Fibroblast of mammary gland (primary cell): ENCODE measurements around the gene SARDH.
"Not testable (repeated sequence)": the region's sequence is repeated elsewhere in the genome, so short reads cannot be mapped to it uniquely, and the experiment has no call there.

Experiments used
- DNase-seq: peaks from one replicate; pipeline ENCODE4 v3.0.0-alpha.2; 2010; ENCODE audit warnings: low read depth
- H3K4me3 ChIP-seq: 2 replicates; pipeline ENCODE4 v1.5.1; 2011; ENCODE audit warnings: low read depth, mild to moderate bottlenecking, low read length, moderate library complexity; ENCODE audit not compliant: control insufficient read depth
- TF ChIP-seq, protein P1 (sequence below): conservative IDR thresholded peaks from 2 replicates; pipeline ENCODE4 v1.5.1; 2011; ENCODE audit warnings: low read depth, low read length, inconsistent platforms; ENCODE audit not compliant: control insufficient read depth, insufficient read depth

Gene SARDH

DNA sequence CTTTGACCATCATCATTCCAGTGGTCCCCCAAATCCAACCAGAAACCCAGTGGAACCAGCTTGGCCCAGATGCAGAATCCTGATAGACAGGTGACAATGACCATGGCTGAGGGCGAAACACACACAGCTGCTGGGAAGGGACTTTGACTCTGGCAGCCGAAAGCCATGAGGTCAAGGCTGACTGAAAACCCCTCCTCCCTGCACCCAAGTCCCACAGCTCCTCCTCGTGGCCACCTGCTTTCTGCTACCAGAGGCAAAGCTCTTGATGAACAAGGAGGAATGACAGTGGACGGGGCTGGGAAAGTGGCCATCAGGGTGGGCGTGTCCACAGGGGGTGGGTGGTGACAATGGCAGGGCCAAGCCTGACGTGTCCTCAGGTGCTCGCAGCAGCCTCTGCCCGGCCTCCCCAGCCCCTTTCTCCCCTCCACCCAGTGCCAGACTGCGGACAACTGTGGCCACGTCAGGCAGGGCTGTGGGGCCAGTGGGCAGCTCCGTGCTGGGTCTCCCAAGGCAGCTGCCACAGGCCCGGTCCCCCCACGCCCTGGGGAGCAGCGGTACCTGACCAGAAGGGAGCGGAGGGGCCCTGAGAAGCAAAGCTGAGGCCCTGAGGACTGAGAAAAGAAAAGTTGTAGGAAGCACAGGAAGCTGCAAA is 30.8 kb upstream of the SARDH start:
- H3K4me3 ChIP-seq = no peak overlapping the region
- TF ChIP-seq, protein P1, sequence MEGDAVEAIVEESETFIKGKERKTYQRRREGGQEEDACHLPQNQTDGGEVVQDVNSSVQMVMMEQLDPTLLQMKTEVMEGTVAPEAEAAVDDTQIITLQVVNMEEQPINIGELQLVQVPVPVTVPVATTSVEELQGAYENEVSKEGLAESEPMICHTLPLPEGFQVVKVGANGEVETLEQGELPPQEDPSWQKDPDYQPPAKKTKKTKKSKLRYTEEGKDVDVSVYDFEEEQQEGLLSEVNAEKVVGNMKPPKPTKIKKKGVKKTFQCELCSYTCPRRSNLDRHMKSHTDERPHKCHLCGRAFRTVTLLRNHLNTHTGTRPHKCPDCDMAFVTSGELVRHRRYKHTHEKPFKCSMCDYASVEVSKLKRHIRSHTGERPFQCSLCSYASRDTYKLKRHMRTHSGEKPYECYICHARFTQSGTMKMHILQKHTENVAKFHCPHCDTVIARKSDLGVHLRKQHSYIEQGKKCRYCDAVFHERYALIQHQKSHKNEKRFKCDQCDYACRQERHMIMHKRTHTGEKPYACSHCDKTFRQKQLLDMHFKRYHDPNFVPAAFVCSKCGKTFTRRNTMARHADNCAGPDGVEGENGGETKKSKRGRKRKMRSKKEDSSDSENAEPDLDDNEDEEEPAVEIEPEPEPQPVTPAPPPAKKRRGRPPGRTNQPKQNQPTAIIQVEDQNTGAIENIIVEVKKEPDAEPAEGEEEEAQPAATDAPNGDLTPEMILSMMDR = no peak
- DNase-seq = no peak

DNA sequence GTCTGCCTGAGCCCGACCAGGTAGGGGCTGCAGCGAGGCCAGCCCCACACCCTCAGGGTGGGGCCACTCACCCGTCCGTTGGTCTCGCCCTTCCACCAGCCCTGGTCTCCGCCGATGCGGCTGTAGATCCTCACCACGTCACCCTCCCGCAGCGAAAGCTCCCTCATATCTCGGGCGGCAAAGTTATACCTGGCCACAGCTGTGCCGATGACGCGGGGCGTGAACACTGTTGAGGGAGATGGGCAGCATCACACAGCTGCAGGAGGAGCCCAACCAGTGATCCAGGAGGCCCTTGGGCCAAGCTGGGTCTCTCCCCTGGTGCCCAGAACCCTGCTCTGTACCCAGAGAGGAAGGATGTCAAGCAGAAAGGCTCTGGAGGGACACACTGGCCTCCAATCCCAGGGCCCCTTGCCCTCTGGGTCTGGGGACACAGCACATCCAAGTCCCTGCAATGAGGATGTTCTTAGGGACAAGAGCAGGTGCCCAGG is 30.3 kb upstream of the SARDH start:
- no peak overlapping the region for H3K4me3 ChIP-seq
- DNase-seq = no peak
- TF ChIP-seq, protein P1 = no peak

DNA sequence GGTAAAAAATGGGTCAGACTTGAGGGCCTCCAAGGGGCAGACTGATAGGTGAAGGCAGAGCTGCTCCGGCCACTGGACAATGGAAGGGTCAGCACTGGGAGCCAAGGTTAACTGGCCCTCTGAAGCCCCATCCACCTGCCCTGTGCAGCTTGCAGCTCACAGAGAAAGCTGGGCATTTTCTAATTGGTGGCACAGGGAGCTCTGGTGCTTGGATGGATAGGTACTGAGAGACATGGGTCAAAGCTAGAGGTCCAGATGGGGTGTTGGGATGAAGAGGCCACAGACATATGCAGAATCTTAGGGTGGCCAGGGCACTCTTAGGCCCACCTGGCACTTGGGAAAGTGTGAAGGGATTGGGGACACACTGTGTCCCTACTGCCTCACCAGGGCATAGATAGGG is 29.5 kb upstream of the SARDH start:
- no peak for DNase-seq
- no peak overlapping the region for H3K4me3 ChIP-seq
- TF ChIP-seq, protein P1 = no peak

DNA sequence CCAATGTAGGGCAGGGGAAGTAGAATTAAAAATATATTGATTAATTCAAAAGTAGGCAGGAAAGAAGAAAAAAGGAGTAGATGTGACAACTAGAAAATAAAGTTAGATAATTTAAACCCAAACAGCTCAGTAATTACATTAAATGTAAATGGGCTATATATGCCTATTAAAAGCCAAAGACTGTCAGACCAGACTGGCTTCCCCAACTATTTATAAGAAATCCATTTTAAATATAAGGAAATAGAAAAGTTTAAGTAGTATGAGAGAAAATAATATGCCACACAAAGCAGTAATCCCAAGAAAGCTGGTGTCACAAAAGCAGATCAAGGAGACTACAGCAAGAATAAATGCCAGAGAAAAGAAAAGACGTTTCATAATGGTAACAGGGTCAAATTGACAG is 28.9 kb upstream of the SARDH start:
- DNase-seq = no peak
- TF ChIP-seq, protein P1 = no peak
- no peak overlapping the region for H3K4me3 ChIP-seq

DNA sequence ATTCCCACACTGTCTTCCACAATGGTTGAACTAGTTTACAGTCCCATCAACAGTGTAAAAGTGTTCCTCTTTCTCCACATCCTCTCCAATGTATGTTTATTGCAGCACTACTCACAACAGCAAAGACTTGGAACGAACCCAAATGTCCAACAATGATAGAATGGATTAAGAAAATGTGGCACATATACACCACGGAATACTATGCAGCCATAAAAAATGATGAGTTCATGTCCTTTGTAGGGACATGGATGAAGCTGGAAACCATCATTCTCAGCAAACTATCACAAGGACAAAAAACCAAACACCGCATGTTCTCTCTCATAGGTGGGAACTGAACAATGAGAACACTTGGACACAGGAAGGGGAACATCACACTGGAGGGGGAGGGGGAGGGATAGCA is 28.1 kb upstream of the SARDH start:
- not testable (repeated sequence) for DNase-seq, H3K4me3 ChIP-seq

DNA sequence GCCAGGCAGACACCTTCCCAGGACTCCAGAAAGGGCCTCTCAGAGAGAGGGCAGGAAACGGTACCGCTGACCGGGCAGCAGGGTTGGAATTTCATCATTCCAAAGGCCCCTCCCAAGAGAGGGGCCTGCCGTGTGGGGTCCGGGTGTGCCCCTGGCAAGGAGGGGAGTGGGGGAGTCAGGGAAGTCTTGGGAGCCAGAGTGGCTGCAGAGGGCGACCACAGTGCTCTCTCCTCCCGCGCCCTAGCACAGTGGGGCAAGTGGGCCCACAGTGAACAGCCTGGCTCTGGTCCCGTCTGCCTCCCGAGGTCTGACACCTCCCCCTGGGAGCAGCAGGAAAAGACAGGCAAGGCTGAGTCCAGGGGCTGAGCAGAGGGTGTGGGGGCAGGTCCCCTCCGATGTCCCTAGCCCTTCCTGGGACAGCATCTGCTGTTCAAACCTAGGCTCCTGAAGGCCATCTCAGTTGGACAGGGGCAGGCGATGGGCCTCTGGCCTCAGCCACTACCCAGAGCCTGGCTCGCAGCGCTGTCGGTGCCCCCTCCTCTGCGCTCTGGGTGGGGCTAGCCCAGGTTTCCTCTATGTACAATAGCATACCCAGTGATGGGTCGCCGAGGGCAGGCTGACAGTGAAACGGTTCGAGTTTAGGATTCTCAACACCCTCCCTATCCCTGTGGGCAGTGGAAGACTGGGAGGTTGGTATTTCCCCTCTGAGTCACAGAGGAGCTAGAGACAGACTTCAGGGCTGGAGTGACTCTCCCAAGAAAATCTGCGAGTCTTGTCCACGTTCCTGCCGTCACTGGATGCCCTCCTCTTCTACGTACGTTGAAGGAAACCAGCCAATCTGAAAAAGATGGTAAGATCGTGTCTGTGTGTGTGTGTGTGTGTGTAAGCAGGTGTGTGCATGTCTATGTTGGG is 25.4 kb upstream of the SARDH start:
- peak; percentile 16 for DNase-seq
- TF ChIP-seq, protein P1 = no peak
- H3K4me3 ChIP-seq = no peak overlapping the region

DNA sequence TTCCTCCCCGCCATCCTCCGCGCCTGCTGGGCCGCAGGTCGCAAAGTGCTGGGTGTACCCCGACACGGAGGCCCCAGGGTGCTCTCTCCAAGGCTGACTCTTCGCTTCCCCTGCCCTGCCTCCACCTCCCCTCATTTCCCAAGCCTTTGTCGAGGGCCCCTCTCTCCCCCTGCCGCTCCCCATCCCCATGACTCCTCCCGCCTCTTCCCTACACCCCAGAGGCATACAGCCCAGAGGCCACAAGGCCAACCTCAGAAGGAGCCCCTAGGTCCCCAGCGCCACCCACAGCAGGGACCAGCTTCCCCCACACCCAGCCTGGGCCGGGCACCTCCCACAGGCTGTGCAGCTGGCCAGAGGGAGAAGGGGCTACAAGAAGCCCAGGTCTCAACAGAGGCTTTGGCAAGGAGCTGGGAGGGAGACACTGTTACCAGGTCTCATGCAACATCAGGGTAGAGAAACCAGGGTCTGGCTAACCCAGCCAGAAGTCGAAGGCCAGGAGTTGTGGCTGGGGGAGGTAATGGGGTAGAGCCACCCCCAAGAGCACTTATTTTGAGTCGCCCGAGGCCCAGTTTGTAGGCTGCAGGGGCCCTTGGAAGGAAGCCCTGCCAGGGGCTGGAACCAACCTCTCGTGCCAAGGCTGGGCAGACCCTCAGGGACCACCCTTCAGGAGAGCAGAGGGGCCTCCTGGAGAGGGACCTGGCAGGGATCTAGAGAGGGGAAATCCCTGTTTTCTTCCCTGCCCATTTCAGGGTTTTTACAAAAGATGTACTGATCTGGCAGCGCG is 24.5 kb upstream of the SARDH start:
- no peak overlapping the region for H3K4me3 ChIP-seq
- DNase-seq = no peak

More for the DNA sequence above, 24.5 kb upstream of the SARDH start:
- TF ChIP-seq, protein P1 = no peak
